HepG2 (cell line): ENCODE data around the gene OAS2. TPM values are rescaled to one million over a fixed set of nuclear protein-coding genes. Genes with fewer than 3 reads are reported as not detected.

Source experiments
- ATAC-seq: fragments of 200-7000 bp; cut with Tn5 transposase; 3 replicates; pipeline ENCODE4 v1.9.1; 2020; ENCODE audit warnings: mild to moderate bottlenecking, moderate library complexity
- BruUV-seq: library from RNA; stranded (reverse); fragments of 400-500 nt; replicated peaks from 2 replicates; lab custom pipeline; 2021; lab: Mats Ljungman, UMichigan
- CTCF ChIA-PET: fragments of 300-600 bp; formaldehyde crosslinking; extraction: SDS; loops from one replicate; lab custom pipeline; 2021; ENCODE audit warnings: low total read pairs, inconsistent platforms, low intra/inter-chr PET ratio; lab: Yijun Ruan, JAX
- POLR2A ChIA-PET: fragments of 350-600 bp; sonication (Branson Sonifier 250); formaldehyde crosslinking; loops from one replicate; lab custom pipeline; 2020; ENCODE audit warnings: antibody characterized with exemption, inconsistent platforms; lab: Yijun Ruan, JAX
- DNase-seq: peaks from one replicate; pipeline ENCODE4 v3.0.0-alpha.2; 2015; ENCODE audit warnings: low spot score
- FAIRE-seq: peaks from 3 replicates; lab custom pipeline; 2011; peaks lifted over from hg19 to GRCh38; lab: Jason Lieb, UNC
- H2AFZ ChIP-seq: one replicate; pipeline ENCODE4 v1.6.1; 2011; ENCODE audit warnings: low read length, inconsistent platforms
- H3K27ac ChIP-seq: fragments of 300-600 bp; 3 replicates; pipeline ENCODE4 v1.8.0; 2011; ENCODE audit warnings: mixed run types, mild to moderate bottlenecking, mixed read lengths, low read length, inconsistent platforms; ENCODE audit not compliant: insufficient read depth; ENCODE audit errors: extremely low read length
- H3K27me3 ChIP-seq, 2 experiments: fragments of 200-600 bp in 1 of 2; 2 replicates in 1 of 2; 3 replicates in 1 of 2; pipeline versions ENCODE4 v1.6.0 to v1.8.0; 2011; ENCODE audit warnings: low read length in 2 of 2, mild to moderate bottlenecking in 2 of 2, moderate library complexity in 2 of 2, inconsistent platforms in 1 of 2; ENCODE audit not compliant: insufficient read depth in 2 of 2, control insufficient read depth in 1 of 2
- H3K36me3 ChIP-seq, 2 experiments: fragments of 200-600 bp in 1 of 2; replicated peaks in 1 of 2; 2 replicates in 1 of 2; 3 replicates in 1 of 2; pipeline versions ENCODE4 v1.5.1 to v1.8.0; 2011; ENCODE audit warnings: low read length in 2 of 2, inconsistent platforms in 1 of 2; ENCODE audit not compliant: insufficient read depth in 2 of 2, control insufficient read depth in 1 of 2
- H3K4me1 ChIP-seq: 2 replicates; pipeline ENCODE4 v1.5.1; 2012; ENCODE audit warnings: low read length, inconsistent platforms; ENCODE audit not compliant: insufficient read depth
- H3K4me2 ChIP-seq: 2 replicates; pipeline ENCODE4 v1.6.0; 2011; ENCODE audit warnings: low read depth, low read length, inconsistent platforms
- H3K4me3 ChIP-seq, 3 experiments: fragments of 200-600 bp in 1 of 3; sonication (generic), shearing (Covaris generic) in 1 of 3; replicated peaks in 1 of 3; 2 replicates each; pipeline ENCODE4 v1.5.1; 2011 to 2016; ENCODE audit warnings: low read length in 3 of 3, inconsistent platforms in 2 of 3, low read depth in 2 of 3, mild to moderate bottlenecking in 2 of 3, control low read depth in 1 of 3, mixed read lengths in 1 of 3; ENCODE audit not compliant: insufficient read depth in 1 of 3
- H3K79me2 ChIP-seq: one replicate; pipeline ENCODE4 v1.6.1; 2011; ENCODE audit warnings: low read length, inconsistent platforms; ENCODE audit not compliant: insufficient read depth
- H3K9ac ChIP-seq: 2 replicates; pipeline ENCODE4 v1.6.0; 2011; ENCODE audit warnings: mild to moderate bottlenecking, low read depth, low read length, inconsistent platforms; ENCODE audit not compliant: insufficient read depth
- H3K9me3 ChIP-seq: 2 replicates; pipeline ENCODE4 v1.5.1; 2012; ENCODE audit warnings: mild to moderate bottlenecking, low read length
- H4K20me1 ChIP-seq: 2 replicates; pipeline ENCODE4 v1.6.0; 2011; ENCODE audit warnings: inconsistent platforms, mild to moderate bottlenecking, low read length, moderate library complexity; ENCODE audit not compliant: insufficient read depth
- CHD2 ChIP-seq: IDR thresholded peaks from 2 replicates; pipeline ENCODE4 v1.6.1; 2011; ENCODE audit warnings: low read depth, low read length, improper control_type of control experiment
- GPBP1L1 ChIP-seq: sonication (generic); formaldehyde crosslinking; IDR thresholded peaks from 2 replicates; pipeline ENCODE4 v1.5.0; 2020; ENCODE audit warnings: mild to moderate bottlenecking, missing genetic modification reagents
- HMG20A ChIP-seq: IDR thresholded peaks from 2 replicates; pipeline ENCODE4 v1.6.1; 2016; ENCODE audit warnings: borderline replicate concordance
- ZNF629 ChIP-seq: sonication (generic); formaldehyde crosslinking; conservative IDR thresholded peaks from 2 replicates; pipeline ENCODE4 v1.5.0; 2020; ENCODE audit warnings: missing genetic modification reagents
- WGBS: methylation state at CpG from one replicate; pipeline ENCODE4 v1.1.6; 2017; ENCODE audit warnings: low lambda C conversion rate; 5-methylcytosine and 5-hydroxymethylcytosine counted together
- in situ Hi-C: cut with HindIII; loops from 2 replicates; pipeline ENCODE4 v1.10.0; 2017; ENCODE audit warnings: low pct_unique_long_range_greater_than_20kb; ENCODE audit not compliant: extremely low pct_ligation_motif_present
- intact Hi-C: fragments of 100-400 bp; cut with micrococcal nuclease; formaldehyde crosslinking; loops from one replicate; pipeline ENCODE4 v1.10.0; 2022; ENCODE audit not compliant: unreplicated experiment
- polyA plus RNA-seq, 8 experiments: library from polyadenylated mRNA; depleted of rRNA in 3 of 8; stranded (reverse) in 7 of 8; unstranded in 1 of 8; fragments of >200 nt; fragmentation: Illumina TruSeq in 4 of 8; extraction: Trizol in 4 of 8; gene quantifications; 2 replicates each; pipeline versions ENCODE4 v1.2.1 to v1.2.3, GENCODE V29; 2011 to 2016; ENCODE audit warnings: low read depth in 4 of 8, missing spikeins in 1 of 8, mixed read lengths in 1 of 8; ENCODE audit not compliant: insufficient read depth in 1 of 8
- total RNA-seq, 5 experiments: library from RNA; depleted of rRNA; stranded (reverse); fragments of >200 nt; fragmentation: Illumina TruSeq; extraction: Trizol; gene quantifications; 2 replicates each; pipeline ENCODE4 v1.2.3, GENCODE V29; 2016; ENCODE audit warnings: low read depth in 1 of 5
- TF ChIP-seq, protein P1 (sequence below): sonication (generic); formaldehyde crosslinking; IDR thresholded peaks from 2 replicates; pipeline ENCODE4 v1.4.0; 2020; ENCODE audit warnings: missing genetic modification reagents

The OAS2 gene
- total and polyA plus RNA-seq, 2 of the 13 experiments (the other 11 are each of a cell fraction or from before 2014, with no cell fraction given) = 0.05 to 0.24 TPM

- TF ChIP-seq GPBP1L1 (CRISPR knock-in tag) (no peak), CHD2 (no peak)
Observed at GRCh38 chr12:113060336-113060960, 82.1 kb downstream of the OAS2 start (continued).

DNA sequence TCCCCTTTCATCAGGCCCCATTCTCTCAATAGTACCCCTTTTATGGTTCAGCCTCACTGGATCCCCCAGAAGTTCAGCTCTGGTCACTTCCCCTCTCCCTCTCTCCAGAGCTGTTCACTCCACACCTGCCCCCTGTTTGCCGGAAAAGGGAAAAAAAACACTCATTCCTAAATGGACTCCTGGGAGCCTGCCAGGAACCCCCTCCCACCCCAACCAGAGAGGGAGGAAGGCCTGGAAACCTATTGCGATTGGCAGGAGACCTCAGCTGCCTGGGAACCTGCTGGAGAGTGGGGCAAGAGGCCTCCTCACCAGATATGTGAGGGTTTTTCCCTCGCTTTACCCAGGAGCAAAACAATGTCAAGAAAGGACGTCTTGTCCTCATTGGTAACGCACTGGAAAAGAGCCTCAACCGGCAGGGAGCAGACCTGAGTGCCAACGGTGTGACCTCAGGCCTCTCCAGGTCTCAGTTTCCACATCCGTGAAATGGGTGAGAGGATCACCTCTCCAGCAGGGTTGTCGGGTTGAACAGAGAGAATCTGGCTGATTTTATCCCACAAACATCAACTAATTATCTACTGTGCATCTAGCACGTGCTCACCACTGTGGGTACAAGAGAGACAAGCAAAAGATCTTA is 82.9 kb downstream of the OAS2 start:
- H3K79me2 ChIP-seq = no peaks in the 10 kb centered on the region
- peaks cover 0 to 16% of the 10 kb centered on the region in 2 experiments; a peak in 3 of 5 replicates for H3K27me3 ChIP-seq
- no peak overlapping the region for H3K4me3 ChIP-seq
- TF ChIP-seq ZNF629 (CRISPR knock-in tag) (peak; percentile 92), HMG20A (CRISPR knock-in tag) (no peak)
- TF ChIP-seq, protein P1, sequence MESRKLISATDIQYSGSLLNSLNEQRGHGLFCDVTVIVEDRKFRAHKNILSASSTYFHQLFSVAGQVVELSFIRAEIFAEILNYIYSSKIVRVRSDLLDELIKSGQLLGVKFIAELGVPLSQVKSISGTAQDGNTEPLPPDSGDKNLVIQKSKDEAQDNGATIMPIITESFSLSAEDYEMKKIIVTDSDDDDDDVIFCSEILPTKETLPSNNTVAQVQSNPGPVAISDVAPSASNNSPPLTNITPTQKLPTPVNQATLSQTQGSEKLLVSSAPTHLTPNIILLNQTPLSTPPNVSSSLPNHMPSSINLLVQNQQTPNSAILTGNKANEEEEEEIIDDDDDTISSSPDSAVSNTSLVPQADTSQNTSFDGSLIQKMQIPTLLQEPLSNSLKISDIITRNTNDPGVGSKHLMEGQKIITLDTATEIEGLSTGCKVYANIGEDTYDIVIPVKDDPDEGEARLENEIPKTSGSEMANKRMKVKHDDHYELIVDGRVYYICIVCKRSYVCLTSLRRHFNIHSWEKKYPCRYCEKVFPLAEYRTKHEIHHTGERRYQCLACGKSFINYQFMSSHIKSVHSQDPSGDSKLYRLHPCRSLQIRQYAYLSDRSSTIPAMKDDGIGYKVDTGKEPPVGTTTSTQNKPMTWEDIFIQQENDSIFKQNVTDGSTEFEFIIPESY (CRISPR knock-in tag) = no peak
- TF ChIP-seq, all 625 proteins: peak for 1
- no peak for FAIRE-seq
- intact Hi-C loops = no loop called here
- DNase-seq = no peak
- Histone ChIP-seq H3K36me3 (no peaks in the 10 kb centered on the region), H3K4me1 (peaks cover 12% of the 10 kb centered on the region), H2AFZ (no peak overlapping the region), H3K4me2 (no peak overlapping the region), H3K27ac (no peak overlapping the region), H3K9me3 (no peaks in the 10 kb centered on the region), H3K9ac (no peak overlapping the region), H4K20me1 (no peaks in the 10 kb centered on the region)
- BruUV-seq = no TSS peak
- in situ Hi-C loops = no loop called here
- 17% methylated on average over 6 of the region's 10 CpGs for WGBS
- ChIA-PET POLR2A (no interaction called here), CTCF (no interaction called here)
- ATAC-seq = no peak

Other genes with a start within 250 kb of the OAS2 start
- gene RPH3A, start 186.8 kb upstream of the OAS2 start, total RNA-seq (2016; rRNA removed; fragmentation: Illumina TruSeq; extraction: Trizol) = not detected in 2 replicates
- not detected in 2 replicates for gene RPH3A, start 186.8 kb upstream of the OAS2 start, polyA plus RNA-seq (2011; rRNA removed)
- 6.5 and 7.5 TPM in 2 replicates for gene OAS1, start 71.6 kb upstream of the OAS2 start, total RNA-seq (2016; rRNA removed; fragmentation: Illumina TruSeq; extraction: Trizol)
- gene OAS1, start 71.6 kb upstream of the OAS2 start, polyA plus RNA-seq (2011; rRNA removed) = 10.6 and 17.5 TPM in 2 replicates
- gene OAS3, start 40.0 kb upstream of the OAS2 start, total RNA-seq (2016; rRNA removed; fragmentation: Illumina TruSeq; extraction: Trizol) = 10.5 and 16.7 TPM in 2 replicates
- gene OAS3, start 40.0 kb upstream of the OAS2 start, polyA plus RNA-seq (2011; rRNA removed) = 4.8 and 6.7 TPM in 2 replicates
- gene DTX1, start 78.2 kb downstream of the OAS2 start, total RNA-seq (2016; rRNA removed; fragmentation: Illumina TruSeq; extraction: Trizol) = not detected in 2 replicates
- not detected in 2 replicates for gene DTX1, start 78.2 kb downstream of the OAS2 start, polyA plus RNA-seq (2011; rRNA removed)
- not detected in 2 replicates for gene RASAL1, start 157.2 kb downstream of the OAS2 start, total RNA-seq (2016; rRNA removed; fragmentation: Illumina TruSeq; extraction: Trizol)
- not detected in 2 replicates for gene RASAL1, start 157.2 kb downstream of the OAS2 start, polyA plus RNA-seq (2011; rRNA removed)
- gene CFAP73, start 171.2 kb downstream of the OAS2 start, total RNA-seq (2016; rRNA removed; fragmentation: Illumina TruSeq; extraction: Trizol) = not detected in 2 replicates
- not detected in 2 replicates for gene CFAP73, start 171.2 kb downstream of the OAS2 start, polyA plus RNA-seq (2011; rRNA removed)
- gene DDX54, start 207.0 kb downstream of the OAS2 start, total RNA-seq (2016; rRNA removed; fragmentation: Illumina TruSeq; extraction: Trizol) = 45.1 and 59.7 TPM in 2 replicates
- 51.3 and 61.1 TPM in 2 replicates for gene DDX54, start 207.0 kb downstream of the OAS2 start, polyA plus RNA-seq (2011; rRNA removed)
- 28.1 and 28.9 TPM in 2 replicates for gene RITA1, start 207.2 kb downstream of the OAS2 start, total RNA-seq (2016; rRNA removed; fragmentation: Illumina TruSeq; extraction: Trizol)
- gene RITA1, start 207.2 kb downstream of the OAS2 start, polyA plus RNA-seq (2011; rRNA removed) = 12.4 and 14.3 TPM in 2 replicates
- 3.8 and 8.0 TPM in 2 replicates for gene TPCN1, start 242.9 kb downstream of the OAS2 start, total RNA-seq (2016; rRNA removed; fragmentation: Illumina TruSeq; extraction: Trizol)
- gene TPCN1, start 242.9 kb downstream of the OAS2 start, polyA plus RNA-seq (2011; rRNA removed) = 26.8 and 33.5 TPM in 2 replicates